Middle frontal gyrus (tissue), 1 donor: Measurements from ENCODE around the gene MIA2.

Experiments
- DNase-seq: peaks from one replicate; pipeline ENCODE4 v3.0.0-alpha.2; 2015; ENCODE audit warnings: low spot score; ENCODE audit errors: extremely low spot score

Gene MIA2

GRCh38 chr14:39384177-39384576 lies 150.5 kb downstream of the MIA2 start:
- no peak for DNase-seq

DNA sequence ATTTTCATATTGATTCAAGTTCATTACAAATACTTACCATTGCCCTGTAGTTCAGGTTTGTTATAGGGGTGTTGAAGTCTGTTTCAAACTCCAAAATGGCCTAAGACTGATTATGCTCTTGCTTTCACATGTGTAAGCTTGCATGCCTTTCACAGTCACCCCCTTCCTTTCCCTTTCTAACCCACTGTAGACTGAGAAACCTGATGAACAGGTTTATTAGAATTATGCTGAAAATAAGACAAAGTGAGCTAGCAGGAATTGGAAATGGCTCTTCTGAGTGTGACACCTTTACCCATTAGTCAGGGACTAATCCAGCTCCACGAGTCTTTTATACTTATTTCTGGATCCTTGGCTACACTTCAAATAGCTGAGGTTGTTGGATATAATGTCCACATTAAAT lies 159.6 kb downstream of the MIA2 start:
- DNase-seq: no peak

DNA sequence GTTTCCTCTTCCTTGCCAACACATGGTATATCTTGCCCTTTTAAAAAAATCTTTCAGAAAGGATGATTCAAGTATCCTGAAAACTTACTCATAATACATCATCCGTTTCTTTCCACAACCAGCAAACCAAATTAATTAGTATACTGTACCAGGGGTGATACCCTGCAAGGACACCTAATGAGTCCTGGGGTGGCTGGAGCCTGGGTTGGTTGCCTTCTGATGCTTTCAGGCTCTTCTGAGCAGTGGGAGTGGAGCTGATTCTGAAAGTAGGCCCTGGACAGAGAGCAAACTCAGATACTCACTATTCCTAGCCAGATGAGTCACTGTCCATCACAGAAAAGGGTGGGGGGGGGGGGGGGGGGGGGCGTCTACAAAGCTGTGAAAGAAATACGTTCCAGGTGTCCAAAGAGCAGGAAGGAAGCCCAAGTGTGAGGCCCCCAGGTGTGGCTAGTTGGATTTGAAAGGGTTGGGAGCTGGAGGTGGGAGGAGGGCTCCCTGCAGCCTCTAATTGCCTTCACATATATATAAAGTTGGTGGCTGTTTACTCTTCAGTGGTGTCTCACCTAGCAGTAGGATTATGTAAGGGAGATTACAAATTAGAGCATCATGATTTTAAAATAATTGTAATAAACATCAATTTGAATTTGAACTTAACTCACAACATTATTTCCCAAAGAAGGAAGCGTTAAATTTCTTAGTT lies 162.0 kb downstream of the MIA2 start:
- no peak for DNase-seq

DNA sequence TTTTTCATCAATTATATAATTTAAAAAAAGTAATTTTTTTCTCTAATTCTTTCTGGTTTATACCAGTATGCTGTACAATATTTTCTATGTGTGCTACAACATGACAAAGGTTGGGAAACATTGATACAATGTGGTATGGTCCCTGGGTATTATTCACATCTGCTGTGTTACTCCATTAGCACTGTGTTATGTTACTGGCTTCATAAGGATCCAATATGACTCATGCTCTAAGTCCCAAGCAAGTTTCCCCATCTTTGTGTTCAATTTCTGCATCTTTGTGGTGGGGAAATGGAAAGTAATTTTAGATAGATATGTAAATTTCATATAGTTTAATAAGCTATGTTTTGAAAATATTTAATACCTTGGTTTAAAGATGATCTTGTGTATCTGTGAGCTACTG lies 162.7 kb downstream of the MIA2 start:
- no peak for DNase-seq

DNA sequence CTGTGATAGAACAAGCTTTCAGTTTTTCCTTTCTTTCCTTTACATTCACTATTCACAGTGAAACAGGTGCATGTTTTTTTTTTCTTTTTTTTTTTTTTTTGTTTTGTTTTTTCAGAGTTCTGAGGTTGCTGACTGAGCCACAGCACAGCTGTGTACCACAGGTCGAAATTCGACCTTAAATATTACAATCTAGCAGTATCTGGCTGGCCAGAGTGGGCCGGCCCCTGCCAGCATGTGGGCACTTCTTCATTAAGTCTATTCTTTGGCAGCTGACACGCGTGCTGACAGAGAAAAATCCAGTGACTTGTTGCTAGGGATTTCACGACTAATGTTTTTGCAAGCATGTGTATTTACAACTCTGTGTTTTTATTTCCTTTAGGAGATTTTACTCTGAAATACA lies 164.7 kb downstream of the MIA2 start:
- no peak for DNase-seq

DNA sequence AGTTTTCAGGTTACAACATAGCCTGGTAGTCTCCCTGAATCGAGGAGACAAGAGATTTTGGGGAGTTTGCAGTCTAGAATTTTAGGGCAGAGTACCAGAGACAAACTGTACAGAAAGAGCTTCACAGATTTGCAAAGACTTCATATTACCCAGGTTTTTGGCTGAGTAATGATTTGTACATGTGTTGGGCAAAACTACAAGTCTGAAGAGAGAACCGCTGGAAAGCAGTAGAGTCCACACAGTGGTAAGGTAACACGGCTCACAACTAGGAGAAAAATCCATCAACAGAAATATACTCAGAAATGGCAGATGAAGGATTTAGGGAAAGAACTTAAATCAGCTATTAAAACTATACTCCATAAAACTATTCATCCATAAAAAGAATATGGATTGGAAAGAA lies 172.8 kb downstream of the MIA2 start:
- DNase-seq: no peak

- no peak for DNase-seq
These were observed 182.4 kb downstream of the MIA2 start for GRCh38 chr14:39416072-39416471.

GRCh38 chr14:39417014-39417413 lies 183.3 kb downstream of the MIA2 start:
- DNase-seq: no peak

DNA sequence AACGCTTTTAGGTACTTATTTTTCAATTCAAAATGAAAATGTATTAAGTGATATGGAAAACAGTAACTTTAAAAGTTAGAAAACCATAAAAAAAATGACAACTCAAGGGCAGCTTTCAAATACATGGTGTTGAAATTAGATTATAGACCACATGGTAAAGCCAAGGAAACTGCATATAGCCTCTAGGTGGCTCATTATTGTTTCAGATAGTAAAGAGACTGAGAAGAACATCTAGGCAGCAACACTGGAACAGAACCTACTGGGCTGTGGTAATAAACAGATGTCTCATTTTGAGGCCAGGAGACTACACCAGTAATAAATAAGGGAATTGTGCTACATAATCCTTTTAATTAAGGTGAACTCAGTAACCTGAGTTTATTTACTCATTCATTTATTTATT lies 185.6 kb downstream of the MIA2 start:
- DNase-seq: no peak

DNA sequence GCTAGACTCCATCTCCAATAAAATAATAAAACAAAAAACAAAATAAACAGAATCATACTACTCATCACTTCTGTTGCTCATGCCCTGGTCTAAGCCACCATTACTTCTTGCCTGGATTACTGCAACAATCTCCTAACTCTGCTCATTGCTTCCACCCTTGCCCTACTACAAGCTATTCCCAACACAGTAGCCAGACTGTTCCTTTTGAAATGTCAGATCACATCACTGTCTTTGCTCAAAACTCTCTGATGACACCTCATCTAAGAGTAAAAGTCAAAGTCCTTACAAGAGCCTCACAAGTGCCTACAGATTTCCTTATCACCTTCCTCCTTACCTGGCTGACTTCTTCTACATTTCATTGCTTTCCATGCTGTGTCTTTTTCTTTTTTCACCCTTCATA lies 188.5 kb downstream of the MIA2 start:
- DNase-seq: no peak

DNA sequence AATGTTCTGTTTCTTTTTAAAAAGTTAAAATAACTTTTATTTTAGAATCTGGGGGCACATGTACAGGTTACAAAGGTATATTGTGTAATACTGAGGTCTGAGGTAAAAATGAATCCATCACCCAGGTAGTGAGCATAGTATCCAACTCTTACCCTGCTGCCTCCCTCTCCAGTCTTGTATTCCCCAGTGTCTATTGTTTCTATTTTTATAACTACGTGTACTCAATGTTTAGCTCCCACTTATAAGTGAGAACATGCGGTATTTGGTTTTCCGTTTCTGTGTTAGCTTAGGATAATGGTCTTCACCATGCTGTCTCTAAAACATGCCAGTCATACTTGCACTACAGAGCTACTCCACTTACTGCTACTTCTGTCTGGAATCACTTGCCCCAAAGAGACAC lies 190.1 kb downstream of the MIA2 start:
- DNase-seq: no peak

DNA sequence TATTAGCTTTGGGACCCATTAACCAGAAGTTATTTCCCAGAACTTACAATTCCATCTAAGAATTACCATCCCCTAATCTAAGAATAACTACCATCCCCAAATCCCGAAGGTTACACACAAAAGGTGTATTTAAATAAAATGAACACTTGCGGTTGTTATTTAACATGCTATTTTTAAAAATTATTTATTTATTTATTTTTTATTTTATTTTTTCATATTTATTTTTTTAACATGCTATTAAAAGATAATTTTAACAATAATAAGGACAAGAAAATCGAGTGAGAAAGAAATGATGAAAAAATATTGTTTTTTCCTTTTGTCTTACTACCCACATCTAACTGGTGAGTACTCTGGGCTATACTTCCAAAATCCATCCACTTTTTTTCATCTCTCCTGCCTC lies 192.2 kb downstream of the MIA2 start:
- DNase-seq: no peak

- no peak for DNase-seq
These were observed 192.9 kb downstream of the MIA2 start for GRCh38 chr14:39426605-39427004.

GRCh38 chr14:39428118-39428517 lies 194.4 kb downstream of the MIA2 start:
- no peak for DNase-seq

DNA sequence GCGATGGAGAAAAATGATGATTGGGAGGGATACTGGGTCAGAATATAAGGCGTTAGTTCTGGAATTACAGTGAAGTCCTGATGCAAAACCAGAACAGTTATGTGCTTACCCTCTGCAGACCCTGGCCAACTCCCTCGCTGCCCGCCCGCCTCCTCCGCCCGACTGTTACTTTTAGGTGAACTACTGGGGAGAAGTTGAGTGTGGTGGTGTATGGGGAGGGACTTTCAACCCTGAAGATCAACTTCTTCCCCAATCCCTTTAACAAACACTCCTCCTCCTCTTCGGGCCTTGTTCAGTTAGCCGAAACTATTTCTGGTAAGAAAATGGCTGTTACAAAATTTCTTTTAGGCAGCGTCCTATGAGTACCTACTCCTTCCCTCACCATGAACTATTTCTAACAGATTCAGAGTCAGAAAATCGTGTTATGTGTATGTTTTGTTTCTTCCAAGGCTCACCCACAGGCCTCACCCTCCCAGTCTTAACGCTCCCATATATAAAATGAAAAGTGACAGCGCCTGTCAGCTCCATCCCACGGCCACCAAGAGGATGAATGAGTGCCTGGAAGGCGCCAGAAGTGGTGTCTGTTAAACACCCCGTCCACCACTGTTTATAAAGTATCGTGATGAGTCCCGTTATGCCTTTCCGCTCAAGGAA lies 197.2 kb downstream of the MIA2 start:
- DNase-seq: no peak

GRCh38 chr14:39431416-39432178 lies 197.9 kb downstream of the MIA2 start:
- no peak for DNase-seq

DNA sequence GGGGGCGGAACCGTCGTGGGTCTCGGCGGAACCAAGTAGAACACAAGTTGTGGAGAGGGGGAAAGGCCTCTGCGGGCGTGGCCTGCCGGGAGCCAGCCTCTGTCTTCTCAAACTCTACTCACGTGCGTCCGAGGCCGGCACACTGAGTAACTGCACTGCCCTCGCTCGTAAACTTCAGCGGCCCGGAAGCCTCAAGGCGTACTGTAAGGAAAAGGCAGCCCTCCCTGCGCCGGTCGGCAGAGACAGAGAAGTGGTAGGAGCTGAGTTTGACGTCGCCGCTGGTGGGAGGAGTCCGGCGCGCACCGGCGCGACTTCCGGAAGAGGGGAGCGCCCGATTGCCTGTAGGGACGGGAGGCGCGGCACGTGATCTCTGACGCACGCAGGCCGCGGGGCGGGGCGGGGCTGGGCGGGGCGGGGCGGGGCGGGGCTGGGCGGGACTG lies 198.5 kb downstream of the MIA2 start, which contains the start of gene FBXO33:
Gene FBXO33 (minus strand): TSS at position 255 of the 440 bp plus-strand sequence. CDS start 271 bp downstream, outside the sequence.
- peak; percentile 91 for DNase-seq

GRCh38 chr14:39432619-39433451 lies 199.1 kb downstream of the MIA2 start:
- DNase-seq: peak; percentile 69

GRCh38 chr14:39433452-39433813 lies 199.7 kb downstream of the MIA2 start:
- DNase-seq: no peak

GRCh38 chr14:39434401-39434800 lies 200.7 kb downstream of the MIA2 start:
- DNase-seq: peak; percentile 46

GRCh38 chr14:39435241-39435640 lies 201.5 kb downstream of the MIA2 start:
- DNase-seq: no peak
